GM19351 (cell line): ENCODE measurements around the gene BHLHE41.

Experiments
- ATAC-seq: cut with Tn5 transposase; IDR thresholded peaks from one replicate; pipeline ENCODE4 v1.9.1; 2021; ENCODE audit warnings: mild to moderate bottlenecking, moderate library complexity; ENCODE audit not compliant: unreplicated experiment

Gene BHLHE41

GRCh38 chr12:26135010-26135420 is 10.2 kb upstream of the BHLHE41 start:
- no peak for ATAC-seq

DNA sequence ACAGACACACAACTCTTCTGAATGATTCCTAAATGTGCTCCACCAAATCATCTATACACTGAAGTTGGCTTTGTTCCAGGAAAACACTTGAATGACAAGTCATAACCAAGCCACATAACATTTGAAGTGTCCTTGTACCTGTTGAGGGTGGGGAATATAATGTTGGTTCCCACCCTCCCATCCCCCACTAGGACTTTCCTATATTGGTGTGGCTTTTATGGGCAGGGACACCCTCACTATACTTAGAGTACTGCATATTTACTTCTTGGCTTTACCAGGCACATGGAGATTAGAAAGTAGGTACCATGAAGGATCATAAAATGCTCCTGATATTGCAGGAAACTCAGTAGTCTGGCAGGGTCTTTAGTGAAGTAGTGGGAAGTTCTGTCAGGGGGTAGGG is 9.7 kb upstream of the BHLHE41 start:
- ATAC-seq, result no peak

GRCh38 chr12:26133521-26133920 is 8.7 kb upstream of the BHLHE41 start:
- no peak for ATAC-seq

DNA sequence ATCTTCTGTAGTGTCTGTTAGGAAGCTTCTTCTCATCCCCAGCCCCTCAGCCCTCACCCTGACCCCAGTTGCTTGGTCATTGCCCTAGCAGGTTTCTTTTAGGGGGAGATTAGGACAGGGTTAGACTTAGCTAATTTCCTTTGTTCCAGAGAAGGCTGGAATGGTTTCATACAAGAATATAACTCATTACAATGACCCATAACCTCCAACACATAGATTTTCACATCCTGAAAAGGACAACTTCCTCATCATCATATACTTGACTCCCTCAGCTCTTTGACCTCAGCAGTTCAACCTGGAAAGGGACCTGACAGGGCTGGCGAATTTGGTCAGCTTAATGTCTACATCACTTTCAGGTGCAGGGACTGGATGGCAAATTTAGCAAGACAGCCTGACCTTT is 8.0 kb upstream of the BHLHE41 start:
- no peak for ATAC-seq

DNA sequence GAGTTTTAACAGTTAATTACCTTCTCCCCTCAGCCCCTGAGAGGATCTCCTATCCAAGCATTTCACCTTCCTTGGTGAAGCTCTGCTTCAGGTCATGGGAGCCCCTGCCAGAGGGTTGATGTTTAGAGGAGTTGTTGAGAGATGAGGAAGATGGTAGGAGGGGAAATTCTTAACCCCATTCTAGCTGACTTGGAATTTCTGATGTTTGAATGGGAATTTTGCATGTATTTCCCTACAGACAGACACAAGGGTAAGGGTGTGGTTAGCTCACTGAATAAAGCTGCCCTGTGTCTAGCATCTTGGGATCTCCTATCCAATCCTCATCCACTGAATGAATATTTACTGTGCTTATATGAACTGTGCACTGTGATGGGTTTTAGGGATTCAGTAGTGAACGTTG is 7.1 kb upstream of the BHLHE41 start:
- ATAC-seq, result no peak

- no peak for ATAC-seq
Observed at GRCh38 chr12:26130728-26131127, 5.9 kb upstream of the BHLHE41 start.

- ATAC-seq, result no peak
Observed at GRCh38 chr12:26128168-26128567, 3.3 kb upstream of the BHLHE41 start.

- ATAC-seq, result no peak
Observed at GRCh38 chr12:26127404-26127803, 2.6 kb upstream of the BHLHE41 start.

- peak; percentile 45 for ATAC-seq
Observed at GRCh38 chr12:26126340-26127284, 1.8 kb upstream of the BHLHE41 start.

GRCh38 chr12:26125400-26126339 is 833 bp upstream of the BHLHE41 start:
- peak; percentile 19 for ATAC-seq

DNA sequence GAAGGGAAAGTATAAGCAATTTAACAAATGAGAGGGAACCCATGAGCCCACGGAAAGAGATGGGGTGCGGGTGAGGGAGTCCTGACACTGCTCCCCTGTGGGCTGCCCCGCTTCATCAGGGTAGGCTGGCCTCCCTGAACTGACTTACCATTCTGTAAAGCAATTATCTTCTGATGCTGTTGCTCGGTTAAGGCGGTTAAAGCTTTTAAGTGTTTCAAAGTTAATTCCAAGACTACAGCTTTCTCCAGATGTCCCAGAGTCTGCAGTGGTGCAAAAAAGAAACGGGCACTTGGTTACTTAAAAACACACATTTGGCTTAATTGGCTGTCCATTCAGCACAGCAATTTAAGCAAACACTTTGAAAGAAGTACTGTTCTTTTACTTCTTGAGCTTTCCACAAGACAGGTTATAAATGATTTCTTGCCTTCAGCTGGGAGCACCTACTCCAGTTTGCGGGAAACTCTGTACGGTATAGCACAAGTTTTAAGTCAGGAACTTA is 1.3 kb downstream of the BHLHE41 start:
- no peak for ATAC-seq

- ATAC-seq, result peak; percentile 21
Observed at GRCh38 chr12:26122681-26123481, 2.0 kb downstream of the BHLHE41 start.

GRCh38 chr12:26122061-26122680 is 2.7 kb downstream of the BHLHE41 start:
- ATAC-seq, result peak; percentile 33

DNA sequence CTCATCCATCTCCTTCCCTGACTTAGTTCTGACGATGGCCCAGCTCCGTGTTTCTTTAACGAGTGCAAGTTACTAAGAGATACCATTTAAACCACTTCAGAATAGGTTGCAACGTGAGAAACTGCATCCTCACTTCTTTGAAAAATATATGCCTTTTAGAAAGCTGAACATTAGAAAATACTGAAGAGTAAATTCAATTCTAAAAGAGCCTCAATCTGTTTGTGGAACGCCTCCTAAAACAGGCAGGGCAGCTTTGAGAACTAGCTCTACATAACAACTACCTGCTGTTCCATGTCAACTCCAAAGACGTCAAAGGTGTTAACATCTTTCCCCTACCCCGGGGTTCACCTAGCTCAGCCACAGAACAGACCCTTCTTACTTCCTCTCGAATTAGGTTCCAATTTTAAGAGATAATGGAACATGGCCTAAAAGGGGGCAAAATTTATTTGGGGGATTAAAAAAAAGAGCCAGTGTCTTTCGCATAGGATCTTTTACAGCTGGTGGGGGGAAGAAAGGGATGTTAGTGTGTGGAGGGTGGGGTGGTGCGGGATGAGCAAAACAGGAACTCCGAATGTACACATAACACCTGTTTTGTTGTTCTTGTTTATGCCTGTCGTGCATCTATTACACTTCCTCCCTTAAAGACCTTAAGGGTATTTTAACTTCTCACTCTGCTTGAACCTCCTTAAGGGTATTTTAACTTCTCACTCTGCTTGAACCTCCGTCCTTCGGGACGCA is 3.3 kb downstream of the BHLHE41 start:
- ATAC-seq, result no peak

DNA sequence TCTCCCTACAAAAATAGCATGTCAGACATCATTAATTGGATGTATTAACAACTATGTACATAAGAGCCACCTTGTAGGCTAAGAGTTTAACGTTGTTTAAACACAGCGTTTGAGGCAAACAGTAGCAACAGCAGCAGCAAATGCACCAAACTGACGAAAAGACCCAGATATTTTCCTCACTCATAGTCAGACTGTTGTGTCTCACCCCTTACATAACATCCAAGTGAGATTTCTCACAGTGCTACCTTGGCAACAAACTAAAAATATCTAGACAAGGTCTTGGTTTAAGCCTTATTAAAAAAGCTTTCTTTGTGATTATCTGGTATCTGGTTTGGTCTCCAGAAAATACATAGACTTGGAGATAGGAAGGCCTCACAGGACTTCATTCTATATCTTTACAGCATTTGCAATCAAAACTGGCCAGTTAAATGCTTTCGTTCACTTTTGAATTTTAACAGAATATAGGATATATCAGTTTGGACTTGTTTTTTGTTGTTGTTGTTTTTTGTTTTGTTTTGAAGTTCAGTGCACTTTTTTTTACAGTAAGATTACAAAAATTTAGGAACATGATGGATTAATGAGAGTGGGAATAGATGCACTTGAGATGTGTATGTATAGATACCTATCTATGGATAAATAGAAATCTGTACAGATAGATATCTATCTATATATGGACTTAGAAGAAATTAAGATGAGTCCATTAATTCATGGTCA is 4.1 kb downstream of the BHLHE41 start:
- no peak for ATAC-seq

GRCh38 chr12:26119391-26119989 is 5.3 kb downstream of the BHLHE41 start:
- ATAC-seq, result no peak

DNA sequence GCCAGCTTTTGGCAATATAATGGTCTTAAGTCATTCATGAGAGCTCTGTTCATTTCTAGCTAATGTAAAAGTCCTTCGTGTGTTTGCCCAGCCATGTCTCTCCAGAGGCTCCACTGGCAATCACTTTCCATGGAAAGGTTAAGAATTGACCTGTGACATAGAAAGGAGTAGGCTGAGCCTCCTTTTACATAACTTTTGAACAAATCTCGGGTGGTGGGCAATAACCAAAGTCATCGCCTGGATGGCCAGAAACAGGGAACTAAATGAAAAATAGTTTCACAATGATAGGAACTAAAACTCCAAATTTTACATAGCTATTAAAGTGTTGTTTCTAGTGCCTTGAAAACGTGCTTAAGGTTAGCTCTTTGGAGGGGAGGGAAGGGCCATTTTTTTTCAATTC is 6.5 kb downstream of the BHLHE41 start:
- no peak for ATAC-seq
